ENCODE data around the gene HDAC1. TPM values are rescaled to one million over a fixed set of nuclear protein-coding genes. Genes with fewer than 3 reads are reported as not detected.
"Not testable (repeated sequence)": the region's sequence is repeated elsewhere in the genome, so short reads cannot be mapped to it uniquely, and the experiment has no call there.

The HDAC1 gene
- total RNA-seq, 1 donor from 2014 or later = 41.0 TPM

- intact Hi-C loops (cut with DNase I) = loop anchor here (5.0 kb wide), 1 partner anchor 38 kb away; the partner anchor contains the start of gene BSDC1
- peak; percentile 65 for DNase-seq
- ATAC-seq (ENCODE audit: poor library complexity) = peak; percentile 11
Observed at GRCh38 chr1:32353886-32354570, 62.1 kb downstream of the HDAC1 start.

GRCh38 chr1:32355778-32356177 lies 63.9 kb downstream of the HDAC1 start:
- ATAC-seq (ENCODE audit: poor library complexity); intact Hi-C loops (cut with DNase I); DNase-seq: not testable (repeated sequence)

GRCh38 chr1:32356478-32356877 lies 64.6 kb downstream of the HDAC1 start:
- ATAC-seq (ENCODE audit: poor library complexity) = no peak
- intact Hi-C loops (cut with DNase I) = no loop called here

GRCh38 chr1:32357614-32358013 lies 65.7 kb downstream of the HDAC1 start:
- intact Hi-C loops (cut with DNase I) = no loop called here
- DNase-seq (no peak), ATAC-seq (ENCODE audit: poor library complexity) (no peak)

More at GRCh38 chr1:32356478-32356877, 64.6 kb downstream of the HDAC1 start:
- DNase-seq = no peak

GRCh38 chr1:32358435-32358834 lies 66.6 kb downstream of the HDAC1 start:
- DNase-seq (no peak), ATAC-seq (ENCODE audit: poor library complexity) (no peak)
- intact Hi-C loops (cut with DNase I) = no loop called here

- ATAC-seq (ENCODE audit: poor library complexity) (no peak), DNase-seq (no peak)
- intact Hi-C loops (cut with DNase I) = no loop called here
Observed at GRCh38 chr1:32361308-32361673, 69.4 kb downstream of the HDAC1 start.

- intact Hi-C loops (cut with DNase I) = loop anchor here (2.0 kb wide), 1 partner anchor 27 kb away; no protein-coding TSS in a partner anchor
- peak; percentile 82 for ATAC-seq (ENCODE audit: poor library complexity)
Observed at GRCh38 chr1:32361674-32362473, 70.0 kb downstream of the HDAC1 start.

GRCh38 chr1:32362474-32363313 lies 70.8 kb downstream of the HDAC1 start, which contains the start of the genes FAM229A and TSSK3:
TSS of gene FAM229A (minus strand) at chr1:32362485. CDS start at chr1:32362091, 394 bp downstream.
TSS of gene TSSK3 (plus strand) at chr1:32362539. CDS start at chr1:32362702, 163 bp downstream.
- intact Hi-C loops (cut with DNase I) = loop anchor here (2.0 kb wide), 1 partner anchor 28 kb away; no protein-coding TSS in a partner anchor
- DNase-seq = peak; percentile 32
- ATAC-seq (ENCODE audit: poor library complexity) = peak; percentile 28

More at GRCh38 chr1:32361674-32362473, 70.0 kb downstream of the HDAC1 start:
- DNase-seq = peak; percentile 77

- intact Hi-C loops (cut with DNase I) = loop anchor here (2.0 kb wide), 1 partner anchor 29 kb away; no protein-coding TSS in a partner anchor
- DNase-seq (peak; percentile 23), ATAC-seq (ENCODE audit: poor library complexity) (no peak)
Observed at GRCh38 chr1:32363713-32364112, 71.8 kb downstream of the HDAC1 start.

GRCh38 chr1:32364836-32365235 lies 73.0 kb downstream of the HDAC1 start:
- ATAC-seq (ENCODE audit: poor library complexity) (no peak), DNase-seq (no peak)
- intact Hi-C loops (cut with DNase I) = no loop called here

- peak; percentile 11 for DNase-seq
- ATAC-seq (ENCODE audit: poor library complexity) = no peak
- intact Hi-C loops (cut with DNase I) = no loop called here
Observed at GRCh38 chr1:32365445-32365844, 73.6 kb downstream of the HDAC1 start.

- ATAC-seq (ENCODE audit: poor library complexity) (no peak), DNase-seq (peak; percentile 6)
- intact Hi-C loops (cut with DNase I) = no loop called here
Observed at GRCh38 chr1:32367912-32368635, 76.2 kb downstream of the HDAC1 start.

- DNase-seq (peak; percentile 21), ATAC-seq (ENCODE audit: poor library complexity) (no peak)
- intact Hi-C loops (cut with DNase I) = no loop called here
Observed at GRCh38 chr1:32372149-32372756, 80.4 kb downstream of the HDAC1 start.

GRCh38 chr1:32373996-32374592 lies 82.2 kb downstream of the HDAC1 start:
- no peak for ATAC-seq (ENCODE audit: poor library complexity)
- no peak for DNase-seq
- intact Hi-C loops (cut with DNase I) = no loop called here

- DNase-seq = no peak
- intact Hi-C loops (cut with DNase I) = no loop called here
- no peak for ATAC-seq (ENCODE audit: poor library complexity)
Observed at GRCh38 chr1:32376199-32376598, 84.3 kb downstream of the HDAC1 start.

- ATAC-seq (ENCODE audit: poor library complexity) (no peak), DNase-seq (no peak)
- intact Hi-C loops (cut with DNase I) = no loop called here
Observed at GRCh38 chr1:32377541-32378220, 85.8 kb downstream of the HDAC1 start.

- no peak for ATAC-seq (ENCODE audit: poor library complexity)
- intact Hi-C loops (cut with DNase I) = no loop called here
- DNase-seq = no peak
Observed at GRCh38 chr1:32380057-32380456, 88.2 kb downstream of the HDAC1 start.
